HG03060 (cell line): Measurements from ENCODE around the gene SPHK1.
"Not testable (repeated sequence)": the region's sequence is repeated elsewhere in the genome, so short reads cannot be mapped to it uniquely, and the experiment has no call there.

ENCODE experiments used
- ATAC-seq: cut with Tn5 transposase; IDR thresholded peaks from one replicate; pipeline ENCODE4 v1.9.1; 2021; ENCODE audit warnings: low read depth, moderate number of reproducible peaks; ENCODE audit not compliant: unreplicated experiment

The SPHK1 gene, protein sequence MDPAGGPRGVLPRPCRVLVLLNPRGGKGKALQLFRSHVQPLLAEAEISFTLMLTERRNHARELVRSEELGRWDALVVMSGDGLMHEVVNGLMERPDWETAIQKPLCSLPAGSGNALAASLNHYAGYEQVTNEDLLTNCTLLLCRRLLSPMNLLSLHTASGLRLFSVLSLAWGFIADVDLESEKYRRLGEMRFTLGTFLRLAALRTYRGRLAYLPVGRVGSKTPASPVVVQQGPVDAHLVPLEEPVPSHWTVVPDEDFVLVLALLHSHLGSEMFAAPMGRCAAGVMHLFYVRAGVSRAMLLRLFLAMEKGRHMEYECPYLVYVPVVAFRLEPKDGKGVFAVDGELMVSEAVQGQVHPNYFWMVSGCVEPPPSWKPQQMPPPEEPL

GRCh38 chr17:76384222-76384986 lies at the start of gene SPHK1:
Gene SPHK1 (plus strand): TSS chr17:76384609. CDS start chr17:76385645, 1,036 bp downstream.
- ATAC-seq: no peak

DNA sequence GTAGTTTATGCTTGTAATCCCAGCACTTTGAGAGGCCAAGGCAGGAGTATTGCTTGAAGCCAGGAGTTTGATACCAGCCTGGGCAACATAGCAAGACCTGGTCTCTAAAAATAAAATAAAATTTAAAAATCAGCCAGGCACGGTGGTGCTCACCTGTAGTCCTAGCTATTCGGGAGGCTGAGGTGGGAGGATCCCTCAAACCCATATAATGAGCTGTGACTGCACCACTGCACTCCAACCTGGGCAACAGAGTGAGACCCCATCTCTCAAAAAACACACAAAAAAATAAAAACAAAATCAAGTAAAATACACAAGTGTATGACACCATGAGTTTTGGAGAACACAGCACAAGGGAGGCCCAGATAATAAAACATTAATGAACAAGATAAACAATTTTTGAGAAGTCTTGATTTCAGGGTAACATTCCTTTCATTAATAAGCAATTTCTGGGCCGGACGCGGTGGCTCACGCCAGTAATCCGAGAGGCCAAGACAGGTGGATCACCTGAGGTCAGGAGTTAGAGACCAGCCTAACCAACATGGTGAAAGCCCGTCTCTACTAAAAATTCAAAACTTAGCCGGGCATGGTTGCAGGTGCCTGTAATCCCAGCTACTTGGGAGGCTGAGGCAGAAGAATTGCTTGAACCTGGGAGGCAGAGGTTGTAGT lies 48.6 kb upstream of the SPHK1 start:
- no peak for ATAC-seq

DNA sequence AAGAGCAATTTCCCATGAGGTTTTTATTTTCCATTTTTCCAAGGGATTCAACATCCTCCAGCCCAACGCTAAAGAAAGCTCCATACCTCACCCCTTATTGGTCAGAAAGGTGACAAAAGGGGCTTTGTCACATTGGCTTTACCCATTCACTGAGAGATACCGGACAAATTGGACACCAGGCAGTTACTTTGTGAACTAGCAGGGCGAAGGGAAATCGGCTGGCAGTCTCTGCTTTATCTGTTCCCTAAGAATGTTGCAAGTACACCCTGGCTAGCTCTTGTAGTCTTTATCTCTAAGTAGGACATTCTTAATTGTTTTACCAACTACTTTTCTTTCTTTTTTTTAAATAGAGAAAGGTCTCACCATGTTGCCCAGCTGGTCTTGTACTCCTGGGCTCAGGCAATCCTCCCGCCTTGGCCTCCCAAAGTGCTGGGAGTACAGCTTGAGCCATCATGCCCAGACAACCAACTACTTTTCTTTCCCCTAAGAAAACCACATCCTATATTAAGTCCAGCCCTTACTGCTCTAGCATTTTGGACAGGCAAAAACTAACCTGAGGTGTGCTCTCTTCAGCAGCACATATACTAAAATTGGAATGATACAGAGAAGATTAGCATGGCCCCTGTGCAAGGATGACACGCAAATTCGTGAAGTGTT lies 47.5 kb upstream of the SPHK1 start:
- ATAC-seq: no peak

DNA sequence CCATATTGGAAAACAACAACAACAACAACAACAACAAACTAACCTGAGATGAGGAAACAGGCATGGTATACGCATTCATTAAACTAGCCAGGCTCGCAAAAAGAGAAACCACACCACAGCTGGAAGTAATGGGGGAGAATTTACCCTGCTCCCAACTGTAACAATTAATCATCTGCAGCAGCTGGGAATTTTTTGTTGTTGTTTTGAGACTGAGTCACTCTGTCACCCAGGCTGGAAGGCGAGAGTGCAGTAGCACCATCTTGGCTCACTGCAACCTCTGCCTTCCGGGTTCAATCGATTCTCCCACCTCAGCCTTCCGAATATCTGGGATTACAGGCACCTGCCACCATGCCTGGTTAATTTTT lies 47.0 kb upstream of the SPHK1 start:
- no peak for ATAC-seq

DNA sequence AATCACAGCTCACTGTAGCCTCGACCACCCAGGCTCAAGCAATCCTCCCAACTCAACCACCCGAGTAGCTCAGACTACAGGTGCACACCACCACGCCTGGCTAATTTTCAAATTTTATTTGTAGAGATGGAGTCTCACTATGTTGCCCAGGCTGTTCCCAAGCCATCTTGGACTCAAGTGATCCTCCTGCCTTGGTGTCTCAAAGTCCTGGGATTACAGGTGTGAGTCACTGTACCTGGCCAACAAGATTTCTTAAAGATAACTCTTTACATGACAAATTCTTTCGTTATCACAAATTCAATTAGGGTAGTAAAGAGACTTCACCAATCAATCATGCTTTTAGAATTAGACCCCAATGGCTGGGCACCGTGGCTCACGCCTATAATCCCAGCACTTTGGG lies 43.1 kb upstream of the SPHK1 start:
- ATAC-seq: no peak

GRCh38 chr17:76343106-76343505 lies 41.3 kb upstream of the SPHK1 start:
- no peak for ATAC-seq

GRCh38 chr17:76345377-76345974 lies 38.9 kb upstream of the SPHK1 start:
- no peak for ATAC-seq

- ATAC-seq: not testable (repeated sequence)
These were observed 37.5 kb upstream of the SPHK1 start for GRCh38 chr17:76346936-76347335.

DNA sequence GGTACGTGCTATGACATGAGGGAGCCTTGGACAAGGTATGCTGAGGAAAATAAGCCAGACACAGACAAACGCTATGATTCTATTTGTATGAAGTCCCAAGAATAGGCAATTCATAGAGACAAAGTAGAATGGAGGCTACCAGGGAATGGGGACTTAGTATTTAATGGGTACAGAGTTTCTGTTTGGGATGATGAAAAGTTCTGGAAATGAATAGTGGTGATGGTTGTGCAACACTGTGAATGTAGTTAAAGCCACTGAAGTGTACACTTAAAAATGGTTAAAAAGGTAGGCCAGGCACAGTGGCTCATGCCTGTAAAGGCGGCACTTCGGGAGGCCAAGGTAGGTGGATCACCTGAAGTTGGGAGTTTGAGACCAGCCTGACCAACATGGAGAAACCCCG lies 33.9 kb upstream of the SPHK1 start:
- ATAC-seq: no peak

GRCh38 chr17:76351526-76352071 lies 32.8 kb upstream of the SPHK1 start:
- ATAC-seq: no peak

- no peak for ATAC-seq
These were observed 31.3 kb upstream of the SPHK1 start for GRCh38 chr17:76353004-76353598.

GRCh38 chr17:76353599-76354316 lies 30.7 kb upstream of the SPHK1 start, which contains the start of gene PRPSAP1:
Gene PRPSAP1 (minus strand): TSS chr17:76353916. CDS start chr17:76353703, 213 bp downstream.
- no peak for ATAC-seq

DNA sequence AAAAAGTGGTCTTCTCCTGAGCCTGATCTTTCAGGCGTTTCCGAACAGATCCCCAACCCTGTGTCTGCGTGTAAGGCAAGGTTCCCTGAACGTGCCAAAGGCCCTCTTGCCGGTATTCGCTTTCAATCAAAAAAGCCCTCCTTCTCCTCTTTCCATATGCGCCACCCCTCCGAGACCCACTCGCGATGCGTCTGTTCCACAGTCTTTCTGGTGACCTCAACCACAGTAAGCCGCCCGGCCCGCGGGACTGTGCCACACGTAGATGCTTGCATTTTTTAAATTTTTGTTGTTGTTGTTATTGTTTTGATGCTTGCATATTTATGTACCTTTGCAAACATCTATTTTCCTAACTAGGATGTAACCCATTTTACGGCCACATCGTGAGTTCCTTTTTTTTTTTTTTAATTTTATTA lies 30.1 kb upstream of the SPHK1 start:
- ATAC-seq: no peak

- ATAC-seq: no peak
These were observed 29.6 kb upstream of the SPHK1 start for GRCh38 chr17:76354747-76355310.

DNA sequence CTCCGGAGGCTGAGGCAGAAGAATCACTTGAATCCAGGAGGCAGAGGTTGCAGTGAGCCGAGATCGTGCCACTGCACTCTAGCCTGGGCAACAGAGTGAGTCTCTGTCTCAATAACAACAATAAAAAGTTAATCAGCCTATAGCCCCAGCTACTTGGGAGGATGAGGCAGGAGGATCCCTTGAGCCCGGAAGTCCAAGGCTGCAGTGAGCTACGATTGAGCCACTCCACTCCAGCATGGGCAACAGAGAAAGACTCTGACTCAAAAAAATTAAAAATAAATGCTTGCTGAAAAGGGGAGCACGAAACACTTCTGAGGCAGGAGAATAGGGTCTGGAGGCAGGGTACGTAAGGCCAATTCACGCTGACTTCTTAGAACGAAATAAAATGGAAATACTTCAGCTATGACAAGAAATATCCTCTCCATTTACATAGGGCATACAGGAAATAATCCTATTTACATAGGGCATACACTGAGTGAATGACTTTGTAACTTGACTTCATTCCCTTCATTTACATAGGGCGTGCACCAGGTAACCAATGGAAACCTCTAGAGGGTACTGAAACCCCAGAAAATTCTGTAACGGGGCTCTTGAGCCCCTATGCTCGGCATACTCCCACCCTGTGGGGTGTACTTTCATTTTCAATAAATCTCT lies 27.5 kb upstream of the SPHK1 start:
- ATAC-seq: no peak

GRCh38 chr17:76357597-76358158 lies 26.7 kb upstream of the SPHK1 start:
- no peak for ATAC-seq

- no peak for ATAC-seq
These were observed 25.0 kb upstream of the SPHK1 start for GRCh38 chr17:76359375-76359774.

DNA sequence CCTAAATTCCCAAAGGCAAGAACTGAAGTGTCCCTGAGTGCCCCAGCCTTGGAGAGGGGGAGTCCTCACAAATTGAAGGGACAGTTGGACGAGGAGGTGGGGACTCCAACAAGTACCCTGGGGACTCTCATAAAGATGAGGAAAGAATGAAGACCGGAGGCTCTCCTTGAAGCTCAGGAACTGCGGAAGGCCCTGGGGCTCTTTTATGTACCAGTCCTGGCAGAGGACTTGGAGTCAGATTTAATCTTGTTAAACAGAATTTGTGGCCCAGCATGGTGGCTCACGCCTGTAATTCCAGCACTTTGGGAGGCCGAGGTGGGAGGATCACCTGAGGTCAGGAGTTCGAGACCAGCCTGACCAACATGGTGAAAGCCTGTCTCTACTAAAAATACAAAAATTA lies 24.6 kb upstream of the SPHK1 start:
- ATAC-seq: not testable (repeated sequence)
